Karpas-422 (cell line): ENCODE measurements around the gene ARMH1. TPM values are rescaled to one million over a fixed set of nuclear protein-coding genes. Genes with fewer than 3 reads are reported as not detected.

Experiments
- DNase-seq: peaks from one replicate; pipeline ENCODE4 v3.0.0-alpha.2; 2015
- H2AFZ ChIP-seq: fragments of 200-600 bp; sonication (generic); 2 replicates; pipeline ENCODE4 v1.6.1; 2014; ENCODE audit warnings: antibody characterized with exemption, low read length, mixed read lengths
- H3K27ac ChIP-seq: fragments of 200-600 bp; sonication (generic); 2 replicates; pipeline ENCODE4 v1.5.1; 2014; ENCODE audit warnings: mild to moderate bottlenecking, low read length, moderate library complexity
- H3K27me3 ChIP-seq: fragments of 200-600 bp; sonication (generic); 2 replicates; pipeline ENCODE4 v1.6.1; 2014; ENCODE audit warnings: low read length, mixed read lengths
- H3K36me3 ChIP-seq: fragments of 200-600 bp; sonication (generic); 2 replicates; pipeline ENCODE4 v1.6.1; 2014; ENCODE audit warnings: low read length, mixed read lengths; ENCODE audit not compliant: insufficient read depth
- H3K4me1 ChIP-seq: fragments of 200-600 bp; sonication (generic); 2 replicates; pipeline ENCODE4 v1.6.1; 2014; ENCODE audit warnings: mild to moderate bottlenecking, low read length, mixed read lengths
- H3K4me2 ChIP-seq: fragments of 200-600 bp; sonication (generic); 2 replicates; pipeline ENCODE4 v1.6.1; 2014; ENCODE audit warnings: low read length, low read depth, mild to moderate bottlenecking; ENCODE audit not compliant: poor library complexity, severe bottlenecking
- H3K4me3 ChIP-seq: fragments of 200-600 bp; sonication (generic); 2 replicates; pipeline ENCODE4 v1.5.1; 2014; ENCODE audit warnings: mild to moderate bottlenecking, antibody characterized with exemption, low read length, mixed read lengths
- H3K79me2 ChIP-seq: fragments of 200-600 bp; sonication (generic); 2 replicates; pipeline ENCODE4 v1.6.1; 2014; ENCODE audit warnings: mild to moderate bottlenecking, low read length, mixed read lengths
- H3K9ac ChIP-seq: fragments of 200-600 bp; sonication (generic); 2 replicates; pipeline ENCODE4 v1.6.0; 2014; ENCODE audit warnings: low read length
- H3K9me2 ChIP-seq: fragments of 200-600 bp; sonication (generic), shearing (Covaris generic); replicated peaks from 2 replicates; pipeline ENCODE4 v1.6.0; 2014; ENCODE audit warnings: mild to moderate bottlenecking, low read length, moderate library complexity; ENCODE audit not compliant: insufficient read depth
- H3K9me3 ChIP-seq: fragments of 300-700, 200-600 bp; sonication (generic); 2 replicates; pipeline ENCODE4 v1.6.1; 2014; ENCODE audit warnings: low read length, mixed read lengths
- H4K20me1 ChIP-seq: fragments of 200-600 bp; sonication (generic); 2 replicates; pipeline ENCODE4 v1.6.1; 2014; ENCODE audit warnings: mild to moderate bottlenecking, antibody characterized with exemption, low read length, low read depth; ENCODE audit not compliant: insufficient read depth
- total RNA-seq: library from RNA; depleted of rRNA; stranded (reverse); fragments of >200 nt; shearing (Covaris generic); gene quantifications from 2 replicates; pipeline ENCODE4 v1.2.3, GENCODE V29; 2014; ENCODE audit warnings: low replicate concordance

ARMH1 gene
- total RNA-seq, 1 experiment from 2014 or later: 7.7 TPM

- no peaks in the 10 kb centered on the region for H3K9me3 ChIP-seq
- no peaks in the 10 kb centered on the region for H3K27me3 ChIP-seq
- peaks cover 9% of the 10 kb centered on the region; the same call in 1 of the 2 replicates for H3K79me2 ChIP-seq
- H3K4me2 ChIP-seq: peak overlapping the region; percentile 91
- H2AFZ ChIP-seq: no peak overlapping the region
- peaks cover 49% of the 10 kb centered on the region for H3K4me1 ChIP-seq
- H3K36me3 ChIP-seq: no peaks in the 10 kb centered on the region
- H3K4me3 ChIP-seq: peak overlapping the region; percentile 82; the same call in 1 of the 2 replicates
- peaks cover 9% of the 10 kb centered on the region; the same call in 1 of the 2 replicates for H4K20me1 ChIP-seq
- no peaks in the 10 kb centered on the region for H3K9me2 ChIP-seq
- H3K27ac ChIP-seq: no peak overlapping the region
- DNase-seq: peak; percentile 57
- 0 out of 2 replicates have a peak overlapping the region, but pooled peaks have one; percentile 6 for H3K9ac ChIP-seq
Measured at GRCh38 chr1:44672254-44672955, 2.1 kb upstream of the ARMH1 start.

- Histone ChIP-seq H3K4me2 (peak overlapping the region; percentile 91), H3K79me2 (peaks cover 9% of the 10 kb centered on the region; the same call in 1 of the 2 replicates), H2AFZ (no peak overlapping the region), H3K9me3 (no peaks in the 10 kb centered on the region), H3K36me3 (no peaks in the 10 kb centered on the region), H3K9ac (peak overlapping the region; percentile 85), H4K20me1 (peaks cover 9% of the 10 kb centered on the region; the same call in 1 of the 2 replicates), H3K27ac (no peak overlapping the region), H3K27me3 (no peaks in the 10 kb centered on the region), H3K4me1 (peaks cover 56% of the 10 kb centered on the region), H3K4me3 (peak overlapping the region; percentile 82), H3K9me2 (no peaks in the 10 kb centered on the region)
- DNase-seq: no peak
Measured at GRCh38 chr1:44672961-44673674, 1.4 kb upstream of the ARMH1 start.

GRCh38 chr1:44673675-44674112, 820 bp upstream of the ARMH1 start:
- H3K4me2 ChIP-seq: peak overlapping the region; percentile 91
- H3K27ac ChIP-seq: no peak overlapping the region
- no peak overlapping the region for H2AFZ ChIP-seq
- no peak for DNase-seq
- peaks cover 9% of the 10 kb centered on the region; the same call in 1 of the 2 replicates for H4K20me1 ChIP-seq
- H3K9ac ChIP-seq: peak overlapping the region; percentile 85
- H3K9me2 ChIP-seq: no peaks in the 10 kb centered on the region
- peak overlapping the region; percentile 82 for H3K4me3 ChIP-seq
- H3K4me1 ChIP-seq: peaks cover 61% of the 10 kb centered on the region
- H3K9me3 ChIP-seq: no peaks in the 10 kb centered on the region
- peaks cover 11% of the 10 kb centered on the region; the same call in 1 of the 2 replicates for H3K79me2 ChIP-seq
- H3K36me3 ChIP-seq: no peaks in the 10 kb centered on the region
- no peaks in the 10 kb centered on the region for H3K27me3 ChIP-seq

- Histone ChIP-seq H3K9me2 (no peaks in the 10 kb centered on the region), H3K27ac (peak overlapping the region; percentile 93), H2AFZ (no peak overlapping the region), H3K79me2 (peaks cover 11% of the 10 kb centered on the region; the same call in 1 of the 2 replicates), H3K9ac (peak overlapping the region; percentile 85), H3K27me3 (no peaks in the 10 kb centered on the region), H3K4me2 (peak overlapping the region; percentile 91), H3K4me1 (peaks cover 63% of the 10 kb centered on the region), H4K20me1 (peaks cover 9% of the 10 kb centered on the region; the same call in 1 of the 2 replicates), H3K4me3 (peak overlapping the region; percentile 82), H3K36me3 (0 out of 2 replicates have a peak, but pooled peaks cover 4% of the 10 kb centered on the region), H3K9me3 (no peaks in the 10 kb centered on the region)
- DNase-seq: no peak
Measured at GRCh38 chr1:44675186-44675585, 672 bp downstream of the ARMH1 start.

- peak overlapping the region; percentile 93 for H3K27ac ChIP-seq
- peak overlapping the region; percentile 67 for H3K9ac ChIP-seq
- 0 out of 2 replicates have a peak, but pooled peaks cover 4% of the 10 kb centered on the region for H3K36me3 ChIP-seq
- H3K4me3 ChIP-seq: peak overlapping the region; percentile 82
- no peak overlapping the region for H2AFZ ChIP-seq
- H3K9me3 ChIP-seq: no peaks in the 10 kb centered on the region
- peak; percentile 87 for DNase-seq
- H3K4me1 ChIP-seq: peaks cover 65% of the 10 kb centered on the region
- peaks cover 11% of the 10 kb centered on the region; the same call in 1 of the 2 replicates for H3K79me2 ChIP-seq
- H4K20me1 ChIP-seq: peaks cover 9% of the 10 kb centered on the region; the same call in 1 of the 2 replicates
- H3K9me2 ChIP-seq: no peaks in the 10 kb centered on the region
- H3K27me3 ChIP-seq: no peaks in the 10 kb centered on the region
- H3K4me2 ChIP-seq: peak overlapping the region; percentile 91
Measured at GRCh38 chr1:44676484-44677200, 2.1 kb downstream of the ARMH1 start.

- H3K9me3 ChIP-seq: no peaks in the 10 kb centered on the region
- H3K9me2 ChIP-seq: no peaks in the 10 kb centered on the region
- no peaks in the 10 kb centered on the region for H3K27me3 ChIP-seq
- peak overlapping the region; percentile 93 for H3K27ac ChIP-seq
- peaks cover 68% of the 10 kb centered on the region for H3K4me1 ChIP-seq
- H3K79me2 ChIP-seq: peaks cover 11% of the 10 kb centered on the region; the same call in 1 of the 2 replicates
- H3K4me2 ChIP-seq: peak overlapping the region; percentile 91
- H3K36me3 ChIP-seq: 0 out of 2 replicates have a peak, but pooled peaks cover 4% of the 10 kb centered on the region
- peak overlapping the region; percentile 67; the same call in 1 of the 2 replicates for H3K9ac ChIP-seq
- H2AFZ ChIP-seq: no peak overlapping the region
- H3K4me3 ChIP-seq: peak overlapping the region; percentile 82
- peak; percentile 85 for DNase-seq
- peaks cover 9% of the 10 kb centered on the region; the same call in 1 of the 2 replicates for H4K20me1 ChIP-seq
Measured at GRCh38 chr1:44677201-44677766, 2.8 kb downstream of the ARMH1 start.

- Histone ChIP-seq H3K27me3 (no peaks in the 10 kb centered on the region), H3K27ac (peak overlapping the region; percentile 93), H3K9ac (peak overlapping the region; percentile 67), H3K9me2 (no peaks in the 10 kb centered on the region), H3K4me3 (no peak overlapping the region), H4K20me1 (peaks cover 6% of the 10 kb centered on the region; the same call in 1 of the 2 replicates), H3K36me3 (0 out of 2 replicates have a peak, but pooled peaks cover 4% of the 10 kb centered on the region), H3K79me2 (peaks cover 9% of the 10 kb centered on the region; the same call in 1 of the 2 replicates), H2AFZ (no peak overlapping the region), H3K4me2 (peak overlapping the region; percentile 91), H3K9me3 (no peaks in the 10 kb centered on the region), H3K4me1 (peaks cover 61% of the 10 kb centered on the region)
- no peak for DNase-seq
Measured at GRCh38 chr1:44678120-44678519, 3.6 kb downstream of the ARMH1 start.
